Measurements from ENCODE around the gene NELL2.

DNA sequence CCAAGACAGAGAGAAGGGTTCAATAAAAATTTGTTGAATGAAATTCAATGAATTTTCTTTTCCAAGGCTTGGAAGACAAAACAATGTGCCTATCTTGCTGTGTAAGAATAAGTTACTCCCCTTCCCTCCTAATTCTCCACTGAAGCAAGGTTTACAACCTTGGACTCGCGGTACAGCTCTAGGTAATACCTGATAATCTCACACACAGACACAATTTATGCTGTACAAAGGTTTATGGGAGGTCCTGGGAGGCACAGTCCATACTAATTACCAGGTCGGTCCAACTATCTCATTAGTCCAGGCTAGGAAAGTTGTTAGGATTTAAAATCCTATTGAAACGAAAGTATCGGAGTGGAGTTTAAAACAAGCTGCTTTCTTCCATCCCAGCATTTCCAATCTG lies 42.6 kb downstream of the NELL2 start:
- TF ChIP-seq, protein P1, sequence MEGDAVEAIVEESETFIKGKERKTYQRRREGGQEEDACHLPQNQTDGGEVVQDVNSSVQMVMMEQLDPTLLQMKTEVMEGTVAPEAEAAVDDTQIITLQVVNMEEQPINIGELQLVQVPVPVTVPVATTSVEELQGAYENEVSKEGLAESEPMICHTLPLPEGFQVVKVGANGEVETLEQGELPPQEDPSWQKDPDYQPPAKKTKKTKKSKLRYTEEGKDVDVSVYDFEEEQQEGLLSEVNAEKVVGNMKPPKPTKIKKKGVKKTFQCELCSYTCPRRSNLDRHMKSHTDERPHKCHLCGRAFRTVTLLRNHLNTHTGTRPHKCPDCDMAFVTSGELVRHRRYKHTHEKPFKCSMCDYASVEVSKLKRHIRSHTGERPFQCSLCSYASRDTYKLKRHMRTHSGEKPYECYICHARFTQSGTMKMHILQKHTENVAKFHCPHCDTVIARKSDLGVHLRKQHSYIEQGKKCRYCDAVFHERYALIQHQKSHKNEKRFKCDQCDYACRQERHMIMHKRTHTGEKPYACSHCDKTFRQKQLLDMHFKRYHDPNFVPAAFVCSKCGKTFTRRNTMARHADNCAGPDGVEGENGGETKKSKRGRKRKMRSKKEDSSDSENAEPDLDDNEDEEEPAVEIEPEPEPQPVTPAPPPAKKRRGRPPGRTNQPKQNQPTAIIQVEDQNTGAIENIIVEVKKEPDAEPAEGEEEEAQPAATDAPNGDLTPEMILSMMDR (IDR thresholded peaks at IDR 0.05), result no peak
- TF ChIP-seq EP300 (IDR thresholded peaks at IDR 0.05) (no peak), POLR2A (IDR thresholded peaks at IDR 0.05) (no peak), POLR2AphosphoS5 (IDR thresholded peaks at IDR 0.05) (no peak)

All from stomach (tissue), 4 donors.